ENCODE measurements around the gene CXCR6. TPM values are rescaled to one million over a fixed set of nuclear protein-coding genes. Genes with fewer than 3 reads are reported as not detected.

Gene CXCR6
- total RNA-seq, 1 donor from 2014 or later, result not detected

GRCh38 chr3:45946307-45946706 lies 3.0 kb downstream of the CXCR6 start:
- DNase-seq (ENCODE audit: low spot score in 2 of 2), result no peak
- no peak for FAIRE-seq

- FAIRE-seq (no peak), DNase-seq (ENCODE audit: low spot score in 2 of 2) (no peak)
These were observed 3.6 kb downstream of the CXCR6 start for GRCh38 chr3:45946875-45947274.

GRCh38 chr3:45947361-45947760 lies 4.1 kb downstream of the CXCR6 start:
- FAIRE-seq, result no peak
- no peak for DNase-seq (ENCODE audit: low spot score in 2 of 2)

- no peak for DNase-seq (ENCODE audit: low spot score in 2 of 2)
- FAIRE-seq, result no peak
These were observed 5.1 kb downstream of the CXCR6 start for GRCh38 chr3:45948311-45948781.

- FAIRE-seq (no peak), DNase-seq (ENCODE audit: low spot score in 2 of 2) (no peak)
These were observed 5.6 kb downstream of the CXCR6 start for GRCh38 chr3:45948881-45949280.

GRCh38 chr3:45949432-45949831 lies 6.2 kb downstream of the CXCR6 start:
- DNase-seq (ENCODE audit: low spot score in 2 of 2), result no peak
- no peak for FAIRE-seq

- DNase-seq (ENCODE audit: low spot score in 2 of 2) (no peak), FAIRE-seq (no peak)
These were observed 6.9 kb downstream of the CXCR6 start for GRCh38 chr3:45950131-45950530.

GRCh38 chr3:45950686-45951600 lies 7.7 kb downstream of the CXCR6 start:
- no peak for FAIRE-seq

GRCh38 chr3:45951946-45952345 lies 8.7 kb downstream of the CXCR6 start:
- DNase-seq (ENCODE audit: low spot score in 2 of 2) (no peak), FAIRE-seq (no peak)

More at GRCh38 chr3:45950686-45951600, 7.7 kb downstream of the CXCR6 start:
- no peak for DNase-seq (ENCODE audit: low spot score in 2 of 2)

- FAIRE-seq (no peak), DNase-seq (ENCODE audit: low spot score in 2 of 2) (no peak)
These were observed 9.2 kb downstream of the CXCR6 start for GRCh38 chr3:45952456-45952855.

- no peak for DNase-seq (ENCODE audit: low spot score in 2 of 2)
- FAIRE-seq, result no peak
These were observed 10.3 kb downstream of the CXCR6 start for GRCh38 chr3:45953536-45953935.

- DNase-seq (ENCODE audit: low spot score in 2 of 2), result no peak
- no peak for FAIRE-seq
These were observed 11.0 kb downstream of the CXCR6 start for GRCh38 chr3:45954306-45954705.

GRCh38 chr3:45955017-45955647 lies 11.9 kb downstream of the CXCR6 start:
- no peak for DNase-seq (ENCODE audit: low spot score in 2 of 2)
- no peak for FAIRE-seq

GRCh38 chr3:45955706-45956105 lies 12.4 kb downstream of the CXCR6 start:
- FAIRE-seq (no peak), DNase-seq (ENCODE audit: low spot score in 2 of 2) (no peak)

GRCh38 chr3:45957586-45957985 lies 14.3 kb downstream of the CXCR6 start:
- DNase-seq (ENCODE audit: low spot score in 2 of 2) (peak; percentile 24 to 29), FAIRE-seq (no peak)

GRCh38 chr3:45958321-45958791 lies 15.1 kb downstream of the CXCR6 start:
- no peak for FAIRE-seq
- no peak for DNase-seq (ENCODE audit: low spot score in 2 of 2)

GRCh38 chr3:45959201-45959600 lies 15.9 kb downstream of the CXCR6 start:
- no peak for FAIRE-seq
- no peak for DNase-seq (ENCODE audit: low spot score in 2 of 2)

- no peak for FAIRE-seq
- DNase-seq (ENCODE audit: low spot score in 2 of 2), result no peak
These were observed 17.0 kb downstream of the CXCR6 start for GRCh38 chr3:45960289-45960688.

GRCh38 chr3:45962033-45962432 lies 18.8 kb downstream of the CXCR6 start:
- no peak for FAIRE-seq
- no peak for DNase-seq (ENCODE audit: low spot score in 2 of 2)

GRCh38 chr3:45964139-45964538 lies 20.9 kb downstream of the CXCR6 start:
- DNase-seq (ENCODE audit: low spot score in 2 of 2) (no peak), FAIRE-seq (no peak)

- no peak for DNase-seq (ENCODE audit: low spot score in 2 of 2)
- FAIRE-seq, result no peak
These were observed 22.0 kb downstream of the CXCR6 start for GRCh38 chr3:45965253-45965652.

GRCh38 chr3:45965653-45966052 lies 22.4 kb downstream of the CXCR6 start:
- FAIRE-seq, result no peak
- no peak for DNase-seq (ENCODE audit: low spot score in 2 of 2)
